ENCODE measurements around the gene XPO5.

DNA sequence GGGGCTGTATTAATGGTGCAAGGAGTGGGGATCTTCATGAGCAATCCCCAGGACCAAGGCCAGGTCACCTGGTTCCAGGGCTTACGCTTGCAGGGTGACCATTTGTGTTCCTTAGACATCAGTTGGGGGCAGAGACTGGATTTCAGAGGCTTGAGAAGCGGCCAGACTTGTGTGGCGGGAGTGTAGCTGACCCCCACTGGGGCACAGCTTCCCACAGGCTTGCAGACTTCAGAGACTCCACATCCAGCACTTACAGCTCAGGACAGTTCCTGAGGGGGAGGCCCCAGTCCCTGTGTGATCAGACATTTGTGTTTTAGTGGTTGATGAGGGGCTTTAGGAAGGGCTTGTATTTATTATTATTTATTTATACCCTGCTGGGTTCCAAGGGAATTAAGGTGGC, 83.2 kb downstream of the XPO5 start:
- no peak for TF ChIP-seq POLR2A (IDR thresholded peaks at IDR 0.05)
- TF ChIP-seq, protein P1, sequence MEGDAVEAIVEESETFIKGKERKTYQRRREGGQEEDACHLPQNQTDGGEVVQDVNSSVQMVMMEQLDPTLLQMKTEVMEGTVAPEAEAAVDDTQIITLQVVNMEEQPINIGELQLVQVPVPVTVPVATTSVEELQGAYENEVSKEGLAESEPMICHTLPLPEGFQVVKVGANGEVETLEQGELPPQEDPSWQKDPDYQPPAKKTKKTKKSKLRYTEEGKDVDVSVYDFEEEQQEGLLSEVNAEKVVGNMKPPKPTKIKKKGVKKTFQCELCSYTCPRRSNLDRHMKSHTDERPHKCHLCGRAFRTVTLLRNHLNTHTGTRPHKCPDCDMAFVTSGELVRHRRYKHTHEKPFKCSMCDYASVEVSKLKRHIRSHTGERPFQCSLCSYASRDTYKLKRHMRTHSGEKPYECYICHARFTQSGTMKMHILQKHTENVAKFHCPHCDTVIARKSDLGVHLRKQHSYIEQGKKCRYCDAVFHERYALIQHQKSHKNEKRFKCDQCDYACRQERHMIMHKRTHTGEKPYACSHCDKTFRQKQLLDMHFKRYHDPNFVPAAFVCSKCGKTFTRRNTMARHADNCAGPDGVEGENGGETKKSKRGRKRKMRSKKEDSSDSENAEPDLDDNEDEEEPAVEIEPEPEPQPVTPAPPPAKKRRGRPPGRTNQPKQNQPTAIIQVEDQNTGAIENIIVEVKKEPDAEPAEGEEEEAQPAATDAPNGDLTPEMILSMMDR (IDR thresholded peaks at IDR 0.05), result no peak
- TF ChIP-seq POLR2AphosphoS5 (IDR thresholded peaks at IDR 0.05), result no peak
- no peak for TF ChIP-seq EP300 (IDR thresholded peaks at IDR 0.05; ENCODE audit: low read depth)

Data from transverse colon (tissue), 4 donors.